Activated CD4-positive, alpha-beta memory T cell treated with anti-CD3 and anti-CD28 coated beads, Interleukin-2, amount 10 ng/mL, durations not matched to agents 7 days and 5 days (primary cell): Measurements from ENCODE around the gene PGRMC2. TPM values are rescaled to one million over a fixed set of nuclear protein-coding genes. Genes with fewer than 3 reads are reported as not detected.
"Not testable (repeated sequence)": the region's sequence is repeated elsewhere in the genome, so short reads cannot be mapped to it uniquely, and the experiment has no call there.

Experiments
- CTCF ChIA-PET: fragments of 350-600 bp; sonication (Branson Sonifier 250); formaldehyde crosslinking; loops from one replicate; lab custom pipeline; 2021; ENCODE audit warnings: antibody characterized with exemption, inconsistent platforms; lab: Charles Lee
- POLR2A ChIA-PET: fragments of 350-600 bp; sonication (Branson Sonifier 250); formaldehyde crosslinking; loops from one replicate; lab custom pipeline; 2021; ENCODE audit warnings: antibody characterized with exemption; lab: Charles Lee
- DNase-seq: peaks from one replicate; pipeline ENCODE4 v3.0.0-alpha.2; 2020
- H3K27ac Mint-ChIP-seq: one replicate; pipeline ENCODE4 v1.8.0; 2021; ENCODE audit warnings: mild to moderate bottlenecking, mixed read lengths
- H3K27me3 Mint-ChIP-seq: one replicate; pipeline ENCODE4 v1.8.0; 2021; ENCODE audit warnings: mixed read lengths
- H3K36me3 Mint-ChIP-seq: one replicate; pipeline ENCODE4 v1.8.0; 2021; ENCODE audit warnings: low read depth, mixed read lengths
- H3K4me1 Mint-ChIP-seq: one replicate; pipeline ENCODE4 v1.8.0; 2021; ENCODE audit warnings: mixed read lengths
- H3K4me3 Mint-ChIP-seq: one replicate; pipeline ENCODE4 v1.8.0; 2021; ENCODE audit warnings: mild to moderate bottlenecking, mixed read lengths
- H3K9me3 Mint-ChIP-seq: one replicate; pipeline ENCODE4 v1.8.0; 2021; ENCODE audit warnings: mixed read lengths
- total RNA-seq, 2 experiments: library from RNA; stranded (reverse); gene quantifications; one replicate each; pipeline ENCODE4 v1.2.3, GENCODE V29; 2021

PGRMC2 gene
- total RNA-seq, 2 experiments from 2014 or later: 44.3 to 46.0 TPM

- H3K27me3 Mint-ChIP-seq: no peaks in the 10 kb centered on the region
- no peak for DNase-seq
- peaks cover 24% of the 10 kb centered on the region for H3K36me3 Mint-ChIP-seq
- H3K9me3 Mint-ChIP-seq: no peaks in the 10 kb centered on the region
- no peak overlapping the region for H3K27ac Mint-ChIP-seq
- CTCF ChIA-PET: interaction anchor here (1.0 kb wide), 1 partner anchor 317 kb away, joined by 4 read pairs; the partner anchor contains the start of genes ABHD18 and MFSD8
- H3K4me1 Mint-ChIP-seq: peaks cover 34% of the 10 kb centered on the region
- POLR2A ChIA-PET: no interaction called here
- H3K4me3 Mint-ChIP-seq: no peak overlapping the region
Observed at GRCh38 chr4:128282516-128282915, 5.1 kb downstream of the PGRMC2 start.

GRCh38 chr4:128281354-128281753 is 6.3 kb downstream of the PGRMC2 start:
- no peaks in the 10 kb centered on the region for H3K27me3 Mint-ChIP-seq
- peaks cover 31% of the 10 kb centered on the region for H3K4me1 Mint-ChIP-seq
- no peak overlapping the region for H3K27ac Mint-ChIP-seq
- no peaks in the 10 kb centered on the region for H3K9me3 Mint-ChIP-seq
- H3K4me3 Mint-ChIP-seq: no peak overlapping the region
- CTCF ChIA-PET: no interaction called here
- POLR2A ChIA-PET: no interaction called here
- DNase-seq: no peak
- peaks cover 24% of the 10 kb centered on the region for H3K36me3 Mint-ChIP-seq

GRCh38 chr4:128279624-128280225 is 7.9 kb downstream of the PGRMC2 start:
- H3K4me3 Mint-ChIP-seq: no peak overlapping the region
- DNase-seq: no peak
- no peak overlapping the region for H3K27ac Mint-ChIP-seq
- POLR2A ChIA-PET: no interaction called here
- CTCF ChIA-PET: no interaction called here
- H3K27me3 Mint-ChIP-seq: no peaks in the 10 kb centered on the region
- H3K4me1 Mint-ChIP-seq: peaks cover 18% of the 10 kb centered on the region
- no peaks in the 10 kb centered on the region for H3K9me3 Mint-ChIP-seq
- peaks cover 24% of the 10 kb centered on the region for H3K36me3 Mint-ChIP-seq

GRCh38 chr4:128277856-128278255 is 9.8 kb downstream of the PGRMC2 start:
- H3K27me3 Mint-ChIP-seq: no peaks in the 10 kb centered on the region
- H3K36me3 Mint-ChIP-seq: peaks cover 18% of the 10 kb centered on the region
- H3K27ac Mint-ChIP-seq: no peak overlapping the region
- POLR2A ChIA-PET: no interaction called here
- H3K9me3 Mint-ChIP-seq: no peaks in the 10 kb centered on the region
- peaks cover 21% of the 10 kb centered on the region for H3K4me1 Mint-ChIP-seq
- CTCF ChIA-PET: no interaction called here
- no peak for DNase-seq
- H3K4me3 Mint-ChIP-seq: no peak overlapping the region

- CTCF ChIA-PET: no interaction called here
- no peaks in the 10 kb centered on the region for H3K27me3 Mint-ChIP-seq
- POLR2A ChIA-PET: no interaction called here
- DNase-seq: no peak
- peaks cover 15% of the 10 kb centered on the region for H3K4me1 Mint-ChIP-seq
- H3K4me3 Mint-ChIP-seq: no peak overlapping the region
- H3K27ac Mint-ChIP-seq: no peak overlapping the region
- no peaks in the 10 kb centered on the region for H3K9me3 Mint-ChIP-seq
- H3K36me3 Mint-ChIP-seq: peaks cover 18% of the 10 kb centered on the region
Observed at GRCh38 chr4:128275346-128275745, 12.3 kb downstream of the PGRMC2 start.

- Mint-ChIP-seq H3K36me3 (peaks cover 16% of the 10 kb centered on the region), H3K27ac (no peak overlapping the region), H3K27me3 (no peaks in the 10 kb centered on the region), H3K4me1 (peaks cover 8% of the 10 kb centered on the region), H3K9me3 (no peaks in the 10 kb centered on the region), H3K4me3 (no peak overlapping the region)
- ChIA-PET CTCF (no interaction called here), POLR2A (no interaction called here)
- no peak for DNase-seq
Observed at GRCh38 chr4:128271551-128271950, 16.1 kb downstream of the PGRMC2 start.

- H3K9me3 Mint-ChIP-seq: peaks cover 9% of the 10 kb centered on the region
- peaks cover 16% of the 10 kb centered on the region for H3K36me3 Mint-ChIP-seq
- CTCF ChIA-PET: no interaction called here
- no peak overlapping the region for H3K27ac Mint-ChIP-seq
- H3K4me3 Mint-ChIP-seq: no peak overlapping the region
- peaks cover 4% of the 10 kb centered on the region for H3K4me1 Mint-ChIP-seq
- POLR2A ChIA-PET: no interaction called here
- H3K27me3 Mint-ChIP-seq: no peaks in the 10 kb centered on the region
- no peak for DNase-seq
Observed at GRCh38 chr4:128268970-128269369, 18.6 kb downstream of the PGRMC2 start.

- POLR2A ChIA-PET: no interaction called here
- Mint-ChIP-seq H3K36me3 (peaks cover 13% of the 10 kb centered on the region), H3K27me3 (peaks cover 4% of the 10 kb centered on the region), H3K4me1 (no peaks in the 10 kb centered on the region), H3K4me3 (no peak overlapping the region), H3K27ac (no peak overlapping the region), H3K9me3 (peaks cover 11% of the 10 kb centered on the region)
- CTCF ChIA-PET: no interaction called here
- DNase-seq: no peak
Observed at GRCh38 chr4:128267745-128268144, 19.9 kb downstream of the PGRMC2 start.

- not testable (repeated sequence) for H3K27me3 Mint-ChIP-seq, H3K4me3 Mint-ChIP-seq
Observed at GRCh38 chr4:128267171-128267570, 20.4 kb downstream of the PGRMC2 start.

GRCh38 chr4:128265550-128265949 is 22.1 kb downstream of the PGRMC2 start:
- POLR2A ChIA-PET, H3K4me1 Mint-ChIP-seq, CTCF ChIA-PET, H3K36me3 Mint-ChIP-seq, H3K27me3 Mint-ChIP-seq, H3K4me3 Mint-ChIP-seq, DNase-seq, H3K27ac Mint-ChIP-seq: not testable (repeated sequence)
- peaks cover 11% of the 10 kb centered on the region for H3K9me3 Mint-ChIP-seq

More at GRCh38 chr4:128267171-128267570, 20.4 kb downstream of the PGRMC2 start:
- Mint-ChIP-seq H3K36me3 (peaks cover 11% of the 10 kb centered on the region), H3K9me3 (peaks cover 11% of the 10 kb centered on the region)
- H3K4me1 Mint-ChIP-seq, DNase-seq, H3K27ac Mint-ChIP-seq, CTCF ChIA-PET, POLR2A ChIA-PET: not testable (repeated sequence)

GRCh38 chr4:128259889-128260288 is 27.7 kb downstream of the PGRMC2 start:
- H3K4me3 Mint-ChIP-seq: not testable (repeated sequence)

GRCh38 chr4:128258166-128258565 is 29.4 kb downstream of the PGRMC2 start:
- H3K4me3 Mint-ChIP-seq, CTCF ChIA-PET, H3K4me1 Mint-ChIP-seq, DNase-seq, H3K27ac Mint-ChIP-seq, POLR2A ChIA-PET, H3K9me3 Mint-ChIP-seq, H3K36me3 Mint-ChIP-seq: not testable (repeated sequence)
- peaks cover 18% of the 10 kb centered on the region for H3K27me3 Mint-ChIP-seq

More at GRCh38 chr4:128259889-128260288, 27.7 kb downstream of the PGRMC2 start:
- H3K36me3 Mint-ChIP-seq, DNase-seq, POLR2A ChIA-PET, CTCF ChIA-PET, H3K4me1 Mint-ChIP-seq, H3K9me3 Mint-ChIP-seq, H3K27ac Mint-ChIP-seq: not testable (repeated sequence)
- peaks cover 16% of the 10 kb centered on the region for H3K27me3 Mint-ChIP-seq

- Mint-ChIP-seq H3K27me3 (peaks cover 15% of the 10 kb centered on the region), H3K9me3 (peaks cover 2% of the 10 kb centered on the region), H3K27ac (no peak overlapping the region), H3K4me3 (no peak overlapping the region), H3K36me3 (no peaks in the 10 kb centered on the region), H3K4me1 (no peaks in the 10 kb centered on the region)
- ChIA-PET POLR2A (interaction anchor here (1.0 kb wide), 1 partner anchor 31 kb away, joined by 3 read pairs; the partner anchor contains the start of gene PGRMC2), CTCF (no interaction called here)
- DNase-seq: no peak
Observed at GRCh38 chr4:128256539-128256938, 31.1 kb downstream of the PGRMC2 start.

- H3K27me3 Mint-ChIP-seq: peaks cover 12% of the 10 kb centered on the region
- no peaks in the 10 kb centered on the region for H3K36me3 Mint-ChIP-seq
- H3K27ac Mint-ChIP-seq: no peak overlapping the region
- no peak overlapping the region for H3K4me3 Mint-ChIP-seq
- no peaks in the 10 kb centered on the region for H3K4me1 Mint-ChIP-seq
- no peak for DNase-seq
- POLR2A ChIA-PET: no interaction called here
- CTCF ChIA-PET: no interaction called here
- peaks cover 2% of the 10 kb centered on the region for H3K9me3 Mint-ChIP-seq
Observed at GRCh38 chr4:128255906-128256305, 31.7 kb downstream of the PGRMC2 start.
